Right lobe of liver (tissue), 4 donors: Measurements from ENCODE around the gene KCTD19.

Experiments
- POLR2A ChIP-seq: fragments of 450-650 bp; IDR thresholded peaks from one replicate; pipeline ENCODE4 v1.6.1; 2017; ENCODE audit warnings: antibody characterized with exemption, mild to moderate bottlenecking
- TF ChIP-seq, protein P1 (sequence below), 4 donors: fragments of 200-600 bp in 3 of 4; fragments of 450-650 bp in 1 of 4; IDR thresholded peaks; one replicate each; pipeline versions ENCODE4 v1.5.1 to v1.8.0; 2016 to 2022; ENCODE audit warnings: antibody characterized with exemption in 4 of 4, mild to moderate bottlenecking in 2 of 4
- donor health status: DM: no; HTN: no; CAD: no.
- donor health status: DM: no; HTN: no; CAD: no.
- donor health status: DM: no; HTN: yes; CAD: no.

GRCh38 chr16:67326472-67327309 is at the start of gene KCTD19, which contains the start of gene LRRC36:
- TF ChIP-seq, protein P1, sequence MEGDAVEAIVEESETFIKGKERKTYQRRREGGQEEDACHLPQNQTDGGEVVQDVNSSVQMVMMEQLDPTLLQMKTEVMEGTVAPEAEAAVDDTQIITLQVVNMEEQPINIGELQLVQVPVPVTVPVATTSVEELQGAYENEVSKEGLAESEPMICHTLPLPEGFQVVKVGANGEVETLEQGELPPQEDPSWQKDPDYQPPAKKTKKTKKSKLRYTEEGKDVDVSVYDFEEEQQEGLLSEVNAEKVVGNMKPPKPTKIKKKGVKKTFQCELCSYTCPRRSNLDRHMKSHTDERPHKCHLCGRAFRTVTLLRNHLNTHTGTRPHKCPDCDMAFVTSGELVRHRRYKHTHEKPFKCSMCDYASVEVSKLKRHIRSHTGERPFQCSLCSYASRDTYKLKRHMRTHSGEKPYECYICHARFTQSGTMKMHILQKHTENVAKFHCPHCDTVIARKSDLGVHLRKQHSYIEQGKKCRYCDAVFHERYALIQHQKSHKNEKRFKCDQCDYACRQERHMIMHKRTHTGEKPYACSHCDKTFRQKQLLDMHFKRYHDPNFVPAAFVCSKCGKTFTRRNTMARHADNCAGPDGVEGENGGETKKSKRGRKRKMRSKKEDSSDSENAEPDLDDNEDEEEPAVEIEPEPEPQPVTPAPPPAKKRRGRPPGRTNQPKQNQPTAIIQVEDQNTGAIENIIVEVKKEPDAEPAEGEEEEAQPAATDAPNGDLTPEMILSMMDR (IDR thresholded peaks at IDR 0.05) = peak; percentile 11 to 35 (median 24)
- no peak for TF ChIP-seq POLR2A
